Spleen (tissue), 7 donors: ENCODE measurements around the gene METTL2A.
"Not testable (repeated sequence)": the region's sequence is repeated elsewhere in the genome, so short reads cannot be mapped to it uniquely, and the experiment has no call there.

ENCODE experiments used
- POLR2A ChIP-seq, 3 donors: fragments of 450-650 bp; IDR thresholded peaks; one replicate each; pipeline ENCODE4 v1.5.1; 2017; ENCODE audit warnings: antibody characterized with exemption in 3 of 3, mild to moderate bottlenecking in 1 of 3
- POLR2AphosphoS5 ChIP-seq, 3 donors: sonication (generic); formaldehyde crosslinking; IDR thresholded peaks; one replicate each; pipeline ENCODE4 v1.5.1; 2017; ENCODE audit warnings: antibody characterized with exemption in 3 of 3
- TF ChIP-seq, protein P1 (sequence below), 11 experiments: fragments of 200-600 bp in 7 of 11; fragments of 450-650 bp in 4 of 11; sonication (generic) in 4 of 11; IDR thresholded peaks in 8 of 11; conservative IDR thresholded peaks in 3 of 11; 1 replicate in 7 of 11; 2 replicates in 4 of 11; pipeline versions ENCODE4 v1.4.0 to v1.8.0; 2016 to 2021; ENCODE audit warnings: antibody characterized with exemption in 11 of 11, inconsistent platforms in 4 of 11, mild to moderate bottlenecking in 1 of 11
- donor health status: DM: no; HTN: no; CAD: no; lungs with moderate emphysema.
- donor health status: DM: no; HTN: no; CAD: no.
- donor health status: DM: no; HTN: no; CAD: no.

DNA sequence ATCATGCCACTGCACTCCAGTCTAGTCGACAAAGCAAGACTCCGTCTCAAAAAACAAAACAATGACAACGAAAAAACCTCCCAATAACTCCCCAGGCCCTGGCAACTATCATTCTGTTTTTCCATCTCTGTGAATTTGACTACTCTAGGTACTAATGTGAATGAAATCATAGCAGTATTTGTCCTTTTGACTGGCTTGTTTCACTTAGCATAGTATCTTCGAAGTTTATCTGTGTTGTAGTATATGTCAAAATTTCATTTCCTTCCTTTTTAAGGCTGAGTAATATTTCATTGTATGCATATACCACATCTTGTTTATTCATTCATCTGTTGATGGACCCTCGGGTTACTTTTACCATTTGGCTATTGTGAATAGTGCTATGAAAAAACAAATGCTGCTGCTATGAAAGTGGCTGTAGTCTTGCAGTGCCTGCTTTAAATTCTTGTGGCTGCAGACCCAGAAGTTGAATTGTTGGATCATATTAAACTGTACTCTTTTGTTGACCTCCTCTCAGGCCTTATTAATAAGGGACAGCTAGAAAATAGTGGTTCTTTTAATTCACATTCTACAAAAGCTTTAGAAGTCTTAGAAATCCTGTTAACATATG, 69.5 kb downstream of the METTL2A start:
- TF ChIP-seq, protein P1, sequence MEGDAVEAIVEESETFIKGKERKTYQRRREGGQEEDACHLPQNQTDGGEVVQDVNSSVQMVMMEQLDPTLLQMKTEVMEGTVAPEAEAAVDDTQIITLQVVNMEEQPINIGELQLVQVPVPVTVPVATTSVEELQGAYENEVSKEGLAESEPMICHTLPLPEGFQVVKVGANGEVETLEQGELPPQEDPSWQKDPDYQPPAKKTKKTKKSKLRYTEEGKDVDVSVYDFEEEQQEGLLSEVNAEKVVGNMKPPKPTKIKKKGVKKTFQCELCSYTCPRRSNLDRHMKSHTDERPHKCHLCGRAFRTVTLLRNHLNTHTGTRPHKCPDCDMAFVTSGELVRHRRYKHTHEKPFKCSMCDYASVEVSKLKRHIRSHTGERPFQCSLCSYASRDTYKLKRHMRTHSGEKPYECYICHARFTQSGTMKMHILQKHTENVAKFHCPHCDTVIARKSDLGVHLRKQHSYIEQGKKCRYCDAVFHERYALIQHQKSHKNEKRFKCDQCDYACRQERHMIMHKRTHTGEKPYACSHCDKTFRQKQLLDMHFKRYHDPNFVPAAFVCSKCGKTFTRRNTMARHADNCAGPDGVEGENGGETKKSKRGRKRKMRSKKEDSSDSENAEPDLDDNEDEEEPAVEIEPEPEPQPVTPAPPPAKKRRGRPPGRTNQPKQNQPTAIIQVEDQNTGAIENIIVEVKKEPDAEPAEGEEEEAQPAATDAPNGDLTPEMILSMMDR (IDR thresholded peaks at IDR 0.05 in 8 of 11, conservative IDR thresholded peaks at IDR 0.05 in 3 of 11) = not testable (repeated sequence)
- TF ChIP-seq POLR2A, POLR2AphosphoS5 (IDR thresholded peaks at IDR 0.05): not testable (repeated sequence)
